IMR-90 (cell line): ENCODE data around the gene PPP1CB. TPM values are rescaled to one million over a fixed set of nuclear protein-coding genes. Genes with fewer than 3 reads are reported as not detected.

Source experiments
- ATAC-seq: fragments of 200-7000 bp; cut with Tn5 transposase; 2 replicates; pipeline ENCODE4 v1.9.1; 2020; ENCODE audit warnings: low read depth, mild to moderate bottlenecking, moderate library complexity
- BruUV-seq: library from RNA; stranded (reverse); fragments of 400-500 nt; replicated peaks from 2 replicates; lab custom pipeline; 2021; lab: Mats Ljungman, UMichigan
- CTCF ChIA-PET: fragments of 300-600 bp; formaldehyde crosslinking; extraction: SDS; loops from one replicate; lab custom pipeline; 2021; ENCODE audit warnings: antibody characterized with exemption; lab: Yijun Ruan, JAX
- POLR2A ChIA-PET: fragments of 300-600 bp; sonication (Branson Sonifier 250); formaldehyde crosslinking; loops from one replicate; lab custom pipeline; 2022; ENCODE audit warnings: antibody characterized with exemption; ENCODE audit not compliant: unreplicated experiment; lab: Charles Lee
- DNase-seq: peaks from one replicate; pipeline ENCODE4 v3.0.0; 2013
- H2AFZ ChIP-seq: replicated peaks from 2 replicates; pipeline ENCODE3; 2013; ENCODE audit warnings: low read length, mild to moderate bottlenecking; ENCODE audit not compliant: poor library complexity
- H2AK5ac ChIP-seq: 2 replicates; pipeline ENCODE4 v1.6.1; 2013; ENCODE audit warnings: low read depth, low read length, inconsistent platforms
- H2AK9ac ChIP-seq: replicated peaks from 2 replicates; pipeline ENCODE3; 2013; ENCODE audit warnings: mild to moderate bottlenecking, low read depth, low read length, moderate library complexity; ENCODE audit not compliant: poor library complexity
- H2BK120ac ChIP-seq: 2 replicates; pipeline ENCODE4 v1.6.1; 2013; ENCODE audit warnings: low read depth, low read length, inconsistent platforms
- H2BK15ac ChIP-seq: 3 replicates; pipeline ENCODE4 v1.6.1; 2013; ENCODE audit warnings: low read depth, low read length, inconsistent platforms
- H2BK20ac ChIP-seq: 2 replicates; pipeline ENCODE4 v1.6.1; 2013; ENCODE audit warnings: low read depth, mild to moderate bottlenecking, inconsistent platforms, low read length, moderate library complexity
- H2BK5ac ChIP-seq: 2 replicates; pipeline ENCODE4 v1.6.1; 2013; ENCODE audit warnings: mild to moderate bottlenecking, low read depth, low read length, inconsistent platforms; ENCODE audit not compliant: poor library complexity, severe bottlenecking
- H3K14ac ChIP-seq: replicated peaks from 2 replicates; pipeline ENCODE4 v1.6.1; 2013; ENCODE audit warnings: low read depth, low read length, inconsistent platforms
- H3K18ac ChIP-seq: 2 replicates; pipeline ENCODE4 v1.6.1; 2013; ENCODE audit warnings: low read depth, low read length, control low read depth
- H3K23ac ChIP-seq: 2 replicates; pipeline ENCODE4 v1.6.1; 2013; ENCODE audit warnings: low read depth, low read length, inconsistent platforms
- H3K27ac ChIP-seq: 2 replicates; pipeline ENCODE4 v1.5.1; 2013; ENCODE audit warnings: mild to moderate bottlenecking, control low read depth, low read length; ENCODE audit not compliant: insufficient read depth
- H3K27me3 ChIP-seq: 2 replicates; pipeline ENCODE4 v1.6.1; 2013; ENCODE audit warnings: low read length; ENCODE audit not compliant: control insufficient read depth, insufficient read depth
- H3K36me3 ChIP-seq: 2 replicates; pipeline ENCODE4 v1.6.1; 2013; ENCODE audit warnings: low read length, mixed read lengths; ENCODE audit not compliant: control insufficient read depth, insufficient read depth
- H3K4ac ChIP-seq: 2 replicates; pipeline ENCODE4 v1.6.1; 2013; ENCODE audit warnings: low read depth, low read length, inconsistent platforms
- H3K4me1 ChIP-seq: 2 replicates; pipeline ENCODE4 v1.6.1; 2013; ENCODE audit warnings: low read length, mixed read lengths; ENCODE audit not compliant: control insufficient read depth, insufficient read depth
- H3K4me2 ChIP-seq: 2 replicates; pipeline ENCODE4 v1.6.1; 2013; ENCODE audit warnings: low read depth, mild to moderate bottlenecking, control low read depth, low read length, moderate library complexity
- H3K4me3 ChIP-seq: 2 replicates; pipeline ENCODE4 v1.5.1; 2013; ENCODE audit warnings: low read depth, mild to moderate bottlenecking, control low read depth, low read length, moderate library complexity; ENCODE audit not compliant: insufficient read depth
- H3K56ac ChIP-seq: 2 replicates; pipeline ENCODE4 v1.6.1; 2013; ENCODE audit warnings: low read length, inconsistent platforms; ENCODE audit not compliant: insufficient read depth; ENCODE audit errors: extremely low read depth
- H3K79me1 ChIP-seq, 2 experiments: 2 replicates each; pipeline ENCODE4 v1.6.1; 2013; ENCODE audit warnings: low read length in 2 of 2, inconsistent platforms in 1 of 2, low read depth in 1 of 2
- H3K9ac ChIP-seq: 2 replicates; pipeline ENCODE4 v1.6.1; 2013; ENCODE audit warnings: low read depth, low read length, control low read depth
- H3K9me1 ChIP-seq: 2 replicates; pipeline ENCODE4 v1.6.1; 2013; ENCODE audit warnings: low read length, inconsistent platforms; ENCODE audit not compliant: insufficient read depth
- H3K9me3 ChIP-seq: 2 replicates; pipeline ENCODE4 v1.6.1; 2013; ENCODE audit warnings: low read length; ENCODE audit not compliant: control insufficient read depth, insufficient read depth
- H4K20me1 ChIP-seq: 2 replicates; pipeline ENCODE4 v1.6.1; 2013; ENCODE audit warnings: low read length, inconsistent platforms; ENCODE audit not compliant: insufficient read depth
- H4K5ac ChIP-seq: 2 replicates; pipeline ENCODE4 v1.6.1; 2013; ENCODE audit warnings: mild to moderate bottlenecking, low read depth, low read length, control low read depth
- H4K8ac ChIP-seq, 2 experiments: 2 replicates each; pipeline ENCODE4 v1.6.1; 2013; ENCODE audit warnings: low read depth in 2 of 2, low read length in 2 of 2, control low read depth in 1 of 2, inconsistent platforms in 1 of 2
- H4K91ac ChIP-seq: 2 replicates; pipeline ENCODE4 v1.6.1; 2013; ENCODE audit warnings: low read depth, low read length, inconsistent platforms; ENCODE audit not compliant: insufficient read depth
- NFE2L2 ChIP-seq: fragments of 150-350 bp; IDR thresholded peaks from 2 replicates; pipeline ENCODE4 v1.6.1; 2016; ENCODE audit warnings: low read depth, mild to moderate bottlenecking, low read length
- POLR2A ChIP-seq: IDR thresholded peaks from 2 replicates; pipeline ENCODE4 v1.6.1; 2012; ENCODE audit warnings: mild to moderate bottlenecking, low read depth, low read length
- RFX5 ChIP-seq: IDR thresholded peaks from 2 replicates; pipeline ENCODE4 v1.8.0; 2012; ENCODE audit warnings: low read depth, mild to moderate bottlenecking, low read length, moderate library complexity
- WGBS, 2 experiments: methylation state at CpG; one replicate each; pipeline versions ENCODE4 v1.1.5 to v1.1.7; 2013; ENCODE audit warnings: missing lambda C conversion rate in 2 of 2; ENCODE audit not compliant: insufficient read length in 1 of 2; ENCODE audit errors: extremely low coverage in 2 of 2; 5-methylcytosine and 5-hydroxymethylcytosine counted together
- dilution Hi-C: fragments of 300-500 bp; cut with HindIII; formaldehyde crosslinking; loops from one replicate; pipeline ENCODE4 v1.14.3; 2018; ENCODE audit warnings: low sequenced_read_pairs; ENCODE audit not compliant: unreplicated experiment
- in situ Hi-C: fragments of 300-500 bp; cut with MboI; formaldehyde crosslinking; loops from 3 replicates; pipeline ENCODE4 v1.14.3; 2019; ENCODE audit warnings: low sequenced_read_pairs, inconsistent platforms, mixed read lengths
- intact Hi-C: fragments of 100-400 bp; cut with micrococcal nuclease; formaldehyde crosslinking; loops from 2 replicates; pipeline ENCODE4 v1.10.0; 2022
- polyA plus RNA-seq, 3 experiments: library from polyadenylated mRNA; depleted of rRNA; stranded (reverse); fragments of >200 nt; gene quantifications; 2 replicates each; pipeline ENCODE4 v1.2.3, GENCODE V29; 2012; ENCODE audit warnings: low replicate concordance in 1 of 3
- total RNA-seq: library from RNA; depleted of rRNA; stranded (reverse); fragments of >200 nt; gene quantifications from 2 replicates; pipeline ENCODE4 v1.2.3, GENCODE V29; 2012

The PPP1CB gene
- total and polyA plus RNA-seq, 2 of the 4 experiments (the other 2 are of a cell fraction), result 37.7 to 111 TPM

- H3K4me3 ChIP-seq, result no peak overlapping the region
- no peak overlapping the region for H4K5ac ChIP-seq
- BruUV-seq, result no TSS peak
- no peak overlapping the region for H3K56ac ChIP-seq
- H3K27ac ChIP-seq, result no peak overlapping the region
- H4K8ac ChIP-seq, result no peak overlapping the region
- CTCF ChIA-PET, result no interaction called here
- no peak overlapping the region for H3K4me2 ChIP-seq
- H2BK120ac ChIP-seq, result no peak overlapping the region
- no peak overlapping the region for H3K4ac ChIP-seq
- H3K9me3 ChIP-seq, result no peaks in the 10 kb centered on the region
- no peak overlapping the region for H2BK5ac ChIP-seq
- peaks cover 6% of the 10 kb centered on the region; the same call in 1 of the 2 replicates for H3K9me1 ChIP-seq
- H2AK5ac ChIP-seq, result no peak overlapping the region
- no peak overlapping the region for H2AK9ac ChIP-seq
- H2AFZ ChIP-seq, result no peak overlapping the region
- no peaks in the 10 kb centered on the region for H3K27me3 ChIP-seq
- intact Hi-C loops (no loop called here), in situ Hi-C loops (no loop called here), dilution Hi-C loops (no loop called here)
- H3K23ac ChIP-seq, result no peak overlapping the region
- no peaks in the 10 kb centered on the region for H3K4me1 ChIP-seq
- H3K9ac ChIP-seq, result no peak overlapping the region
- WGBS, 2 experiments, result no CpG with 5 or more reads among the region's 5 CpGs
- no peak overlapping the region for H3K18ac ChIP-seq
- H4K91ac ChIP-seq, result no peak overlapping the region
- no peak overlapping the region for H2BK20ac ChIP-seq
- H3K79me1 ChIP-seq, result no peaks in the 10 kb centered on the region
- H3K14ac ChIP-seq, result no peak overlapping the region
- H2BK15ac ChIP-seq, result no peak overlapping the region
- no peaks in the 10 kb centered on the region for H4K20me1 ChIP-seq
- POLR2A ChIA-PET, result no interaction called here
- DNase-seq (no peak), ATAC-seq (no peak)
- H3K36me3 ChIP-seq, result no peaks in the 10 kb centered on the region
- TF ChIP-seq POLR2A (no peak), RFX5 (no peak), NFE2L2 (no peak)
These were observed 20.9 kb upstream of the PPP1CB start for GRCh38 chr2:28730641-28731146.
